ENCODE results near the gene ARL5C. TPM values are rescaled to one million over a fixed set of nuclear protein-coding genes. Genes with fewer than 3 reads are reported as not detected.

Gene ARL5C
- total RNA-seq, 4 donors from 2014 or later: not detected

- peaks cover 8 to 28% (median 22%) of the 10 kb centered on the region in 4 donors for H3K4me1 ChIP-seq
- no peaks in the 10 kb centered on the region for H3K36me3 ChIP-seq
- no peaks in the 10 kb centered on the region for H3K9me3 ChIP-seq
- H3K27ac ChIP-seq: peak overlapping the region; percentile 87 to 98 (median 90)
- peaks cover 28% of the 10 kb centered on the region for H3K27me3 ChIP-seq
- peak; percentile 94 for DNase-seq
- 0% methylated on average over 16 of the region's 16 CpGs; no CpG with 5 or more reads in 1 of the 2 donors for WGBS, 2 donors (ENCODE audit: low coverage in 1 of 2)
- intact Hi-C loops (cut with DNase I; ENCODE audit: low total_unique reads) (loop anchor here (2.0 kb wide), 1 partner anchor 171 kb away; no protein-coding TSS in a partner anchor), in situ Hi-C loops (cut with MboI; ENCODE audit: low pct_ligation_motif_present in 1 of 4, low pct_unique_long_range_greater_than_20kb in 1 of 4, low sequenced_read_pairs in 3 of 4) (loop anchor here (5.0 to 25.0 kb wide), 4 partner anchors 166 to 291 kb away; partner anchors contain the start of genes LASP1 (in 1 of the 4) and RPL23 (in 1 of the 4))
- H3K4me3 ChIP-seq: peak overlapping the region; percentile 54 to 79 (median 72)
- TF ChIP-seq, protein P1, sequence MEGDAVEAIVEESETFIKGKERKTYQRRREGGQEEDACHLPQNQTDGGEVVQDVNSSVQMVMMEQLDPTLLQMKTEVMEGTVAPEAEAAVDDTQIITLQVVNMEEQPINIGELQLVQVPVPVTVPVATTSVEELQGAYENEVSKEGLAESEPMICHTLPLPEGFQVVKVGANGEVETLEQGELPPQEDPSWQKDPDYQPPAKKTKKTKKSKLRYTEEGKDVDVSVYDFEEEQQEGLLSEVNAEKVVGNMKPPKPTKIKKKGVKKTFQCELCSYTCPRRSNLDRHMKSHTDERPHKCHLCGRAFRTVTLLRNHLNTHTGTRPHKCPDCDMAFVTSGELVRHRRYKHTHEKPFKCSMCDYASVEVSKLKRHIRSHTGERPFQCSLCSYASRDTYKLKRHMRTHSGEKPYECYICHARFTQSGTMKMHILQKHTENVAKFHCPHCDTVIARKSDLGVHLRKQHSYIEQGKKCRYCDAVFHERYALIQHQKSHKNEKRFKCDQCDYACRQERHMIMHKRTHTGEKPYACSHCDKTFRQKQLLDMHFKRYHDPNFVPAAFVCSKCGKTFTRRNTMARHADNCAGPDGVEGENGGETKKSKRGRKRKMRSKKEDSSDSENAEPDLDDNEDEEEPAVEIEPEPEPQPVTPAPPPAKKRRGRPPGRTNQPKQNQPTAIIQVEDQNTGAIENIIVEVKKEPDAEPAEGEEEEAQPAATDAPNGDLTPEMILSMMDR (IDR thresholded peaks at IDR 0.05): peak in 4 of 5 experiments; percentile 6 to 42 (median 20)
- TF ChIP-seq POLR2A (IDR thresholded peaks at IDR 0.05) (no peak), EP300 (IDR thresholded peaks at IDR 0.05; ENCODE audit: low read depth) (no peak), POLR2AphosphoS5 (IDR thresholded peaks at IDR 0.05) (no peak)
Measured at GRCh38 chr17:39153599-39154051, 12.3 kb downstream of the ARL5C start.

DNA sequence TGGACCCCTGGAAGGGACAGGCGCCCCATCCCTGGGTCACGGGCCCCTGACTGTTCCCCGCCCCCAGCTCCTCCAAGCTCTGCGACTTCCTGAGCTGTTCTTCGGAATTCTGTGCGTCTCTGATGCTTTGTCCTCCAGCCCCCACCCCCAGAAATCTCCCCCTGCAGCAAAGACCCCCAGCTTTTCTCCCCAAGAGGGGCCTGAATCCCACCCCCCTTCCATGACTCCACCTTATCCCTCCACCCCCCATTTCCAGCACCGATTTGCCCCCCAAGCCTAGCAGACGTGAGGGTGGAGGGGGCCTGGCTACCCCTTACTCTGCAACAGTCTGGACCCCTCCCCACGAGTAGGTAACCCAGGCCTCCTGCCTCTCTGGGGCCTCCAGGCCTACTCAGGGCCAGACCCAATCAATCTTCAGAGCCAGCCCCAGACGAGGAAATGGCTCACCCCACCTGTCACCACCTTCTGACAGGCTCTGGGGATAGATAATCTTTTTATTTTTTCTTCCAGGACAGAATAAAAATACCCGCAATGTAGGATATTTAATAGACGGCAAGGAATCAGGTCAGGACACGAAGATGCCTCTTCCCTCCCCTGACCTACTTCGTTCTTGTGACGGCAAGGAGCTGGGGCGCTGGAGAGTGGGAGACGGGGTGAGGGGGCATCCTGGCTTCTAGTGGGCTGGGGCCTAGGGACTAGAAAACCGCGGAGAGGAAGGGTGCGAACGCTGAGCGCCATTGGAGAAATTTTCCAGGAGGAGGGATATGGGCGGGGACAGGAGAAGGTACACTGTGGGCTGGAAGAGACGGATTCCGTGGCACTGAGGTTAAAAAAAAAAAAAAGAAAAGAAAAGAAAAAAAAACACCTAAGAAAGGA, 13.8 kb downstream of the ARL5C start:
- no peaks in the 10 kb centered on the region for H3K9me3 ChIP-seq
- H3K4me3 ChIP-seq: peak overlapping the region; percentile 6 to 75 (median 61)
- intact Hi-C loops (cut with DNase I; ENCODE audit: low total_unique reads) (no loop called here), in situ Hi-C loops (cut with MboI; ENCODE audit: low pct_ligation_motif_present in 1 of 4, low pct_unique_long_range_greater_than_20kb in 1 of 4, low sequenced_read_pairs in 3 of 4) (loop anchor here (5.0 to 25.0 kb wide), 4 partner anchors 165 to 290 kb away; partner anchors contain the start of genes LASP1 (in 1 of the 4) and RPL23 (in 1 of the 4))
- no peaks in the 10 kb centered on the region for H3K36me3 ChIP-seq
- H3K27me3 ChIP-seq: peaks cover 28% of the 10 kb centered on the region
- 0 to 16% methylated on average over 2 to 25 of the region's 25 CpGs for WGBS, 2 donors (ENCODE audit: low coverage in 1 of 2)
- peak overlapping the region; percentile 87 to 98 (median 90) for H3K27ac ChIP-seq
- peak; percentile 16 for DNase-seq
- peaks cover 8 to 28% (median 22%) of the 10 kb centered on the region in 4 donors for H3K4me1 ChIP-seq
- TF ChIP-seq EP300 (IDR thresholded peaks at IDR 0.05; ENCODE audit: low read depth) (no peak), POLR2A (IDR thresholded peaks at IDR 0.05) (no peak), POLR2AphosphoS5 (IDR thresholded peaks at IDR 0.05) (no peak)
- TF ChIP-seq, protein P1 (IDR thresholded peaks at IDR 0.05): no peak

- intact Hi-C loops (cut with DNase I; ENCODE audit: low total_unique reads): no loop called here
- WGBS, 2 donors (ENCODE audit: low coverage in 1 of 2): 2% methylated on average over 30 of the region's 68 CpGs; no CpG with 5 or more reads in 1 of the 2 donors
- no peak for DNase-seq
- no peaks in the 10 kb centered on the region for H3K36me3 ChIP-seq
- H3K9me3 ChIP-seq: no peaks in the 10 kb centered on the region
- peak within 1 kb of the TSS; percentile 6 to 75 (median 61) for H3K4me3 ChIP-seq
- H3K4me1 ChIP-seq: peaks cover 8 to 28% (median 22%) of the 10 kb centered on the region in 4 donors
- H3K27ac ChIP-seq: peak within 1 kb of the TSS; percentile 87 to 98 (median 90)
- H3K27me3 ChIP-seq: peaks cover 28% of the 10 kb centered on the region
- no peak for TF ChIP-seq EP300 (IDR thresholded peaks at IDR 0.05; ENCODE audit: low read depth)
- TF ChIP-seq, protein P1 (IDR thresholded peaks at IDR 0.05): no peak
- TF ChIP-seq POLR2A (IDR thresholded peaks at IDR 0.05): no peak
- no peak for TF ChIP-seq POLR2AphosphoS5 (IDR thresholded peaks at IDR 0.05)
- in situ Hi-C loops (cut with MboI; ENCODE audit: low pct_ligation_motif_present in 1 of 4, low pct_unique_long_range_greater_than_20kb in 1 of 4, low sequenced_read_pairs in 3 of 4): loop anchor here (5.0 to 25.0 kb wide), 4 partner anchors 164 to 289 kb away; partner anchors contain the start of genes LASP1 (in 1 of the 4) and RPL23 (in 1 of the 4)
Measured at GRCh38 chr17:39151150-39151942, 14.6 kb downstream of the ARL5C start, which contains the start of gene PLXDC1. Gene PLXDC1, minus strand, starts transcription at chr17:39151637. Its CDS starts 200 bp downstream, at chr17:39151437.
